Trophoblast cell (in vitro differentiated cells and primary cell): Measurements from ENCODE around the gene RNU11. TPM values are rescaled to one million over a fixed set of nuclear protein-coding genes. Genes with fewer than 3 reads are reported as not detected.

Experiments
- DNase-seq, 2 donors: peaks; one replicate each; pipeline ENCODE4 v3.0.0-alpha.2; 2016
- H2AFZ ChIP-seq: 2 replicates; pipeline ENCODE4 v1.6.1; 2013; ENCODE audit warnings: low read length, moderate library complexity, mild to moderate bottlenecking; ENCODE audit not compliant: insufficient read depth, poor library complexity
- H2AK5ac ChIP-seq: 2 replicates; pipeline ENCODE4 v1.6.1; 2013; ENCODE audit warnings: mild to moderate bottlenecking, low read length
- H2BK120ac ChIP-seq: 2 replicates; pipeline ENCODE4 v1.6.1; 2013; ENCODE audit warnings: low read length, mild to moderate bottlenecking, moderate library complexity; ENCODE audit not compliant: insufficient read depth, poor library complexity
- H2BK12ac ChIP-seq: 2 replicates; pipeline ENCODE4 v1.6.1; 2013; ENCODE audit warnings: mild to moderate bottlenecking, low read length, moderate library complexity
- H2BK5ac ChIP-seq: 2 replicates; pipeline ENCODE4 v1.6.1; 2013; ENCODE audit warnings: low read length, low read depth, moderate library complexity, mild to moderate bottlenecking; ENCODE audit not compliant: poor library complexity
- H3K14ac ChIP-seq: 2 replicates; pipeline ENCODE4 v1.6.1; 2013; ENCODE audit warnings: mild to moderate bottlenecking, low read length
- H3K18ac ChIP-seq: 2 replicates; pipeline ENCODE4 v1.6.1; 2013; ENCODE audit warnings: mild to moderate bottlenecking, low read length
- H3K23ac ChIP-seq: 2 replicates; pipeline ENCODE4 v1.6.1; 2013; ENCODE audit warnings: low read length
- H3K27ac ChIP-seq: 2 replicates; pipeline ENCODE4 v1.5.1; 2013; ENCODE audit warnings: low read depth, mild to moderate bottlenecking, inconsistent platforms, low read length, moderate library complexity
- H3K27me3 ChIP-seq: 2 replicates; pipeline ENCODE4 v1.6.1; 2013; ENCODE audit warnings: inconsistent platforms, mild to moderate bottlenecking, low read length, moderate library complexity; ENCODE audit not compliant: insufficient read depth
- H3K36me3 ChIP-seq, 2 experiments: 1 replicate in 1 of 2; 2 replicates in 1 of 2; pipeline ENCODE4 v1.6.1; 2013; ENCODE audit warnings: low read length in 2 of 2, mild to moderate bottlenecking in 2 of 2, moderate library complexity in 1 of 2; ENCODE audit not compliant: insufficient read depth in 2 of 2, control insufficient read depth in 1 of 2
- H3K4ac ChIP-seq: 2 replicates; pipeline ENCODE4 v1.6.1; 2013; ENCODE audit warnings: low read depth, mild to moderate bottlenecking, low read length, moderate library complexity
- H3K4me1 ChIP-seq, 2 experiments: 1 replicate in 1 of 2; 2 replicates in 1 of 2; pipeline ENCODE4 v1.6.1; 2013; ENCODE audit warnings: low read length in 2 of 2, mild to moderate bottlenecking in 2 of 2, moderate library complexity in 1 of 2; ENCODE audit not compliant: insufficient read depth in 2 of 2, control insufficient read depth in 1 of 2
- H3K4me2 ChIP-seq: 2 replicates; pipeline ENCODE4 v1.6.1; 2013; ENCODE audit warnings: inconsistent platforms, mild to moderate bottlenecking, low read length, moderate library complexity
- H3K4me3 ChIP-seq: 2 replicates; pipeline ENCODE4 v1.5.1; 2013; ENCODE audit warnings: mild to moderate bottlenecking, low read depth, low read length, inconsistent platforms
- H3K79me1 ChIP-seq: one replicate; pipeline ENCODE4 v1.6.1; 2013; ENCODE audit warnings: low read length
- H3K79me2 ChIP-seq: 2 replicates; pipeline ENCODE4 v1.6.1; 2013; ENCODE audit warnings: low read length, mild to moderate bottlenecking; ENCODE audit not compliant: control insufficient read depth, insufficient read depth, poor library complexity
- H3K9ac ChIP-seq: 2 replicates; pipeline ENCODE4 v1.6.1; 2013; ENCODE audit warnings: mild to moderate bottlenecking, low read length
- H3K9me3 ChIP-seq: 2 replicates; pipeline ENCODE4 v1.6.1; 2013; ENCODE audit warnings: low read depth, mild to moderate bottlenecking, control low read depth, inconsistent platforms, low read length; ENCODE audit not compliant: insufficient read depth
- H4K12ac ChIP-seq: 2 replicates; pipeline ENCODE4 v1.6.1; 2013; ENCODE audit warnings: low read depth, mild to moderate bottlenecking, low read length, moderate library complexity
- H4K8ac ChIP-seq: 2 replicates; pipeline ENCODE4 v1.6.1; 2013; ENCODE audit warnings: low read depth, mild to moderate bottlenecking, low read length, moderate library complexity
- H4K91ac ChIP-seq: one replicate; pipeline ENCODE4 v1.6.1; 2013; ENCODE audit warnings: low read depth, mild to moderate bottlenecking, low read length, moderate library complexity
- WGBS: extraction: QIAGEN DNeasy Blood & Tissue Kit; methylation state at CpG from one replicate; pipeline ENCODE4 v1.1.7; 2013; ENCODE audit warnings: missing lambda C conversion rate; ENCODE audit not compliant: insufficient read length, insufficient coverage; ENCODE audit errors: extremely low coverage; 5-methylcytosine and 5-hydroxymethylcytosine counted together
- polyA plus RNA-seq: library from polyadenylated mRNA; stranded (reverse); fragments of 200-250 nt; gene quantifications from 2 replicates; pipeline ENCODE4 v1.2.3, GENCODE V29; 2013

Gene RNU11
- polyA plus RNA-seq, result not detected in 2 replicates

GRCh38 chr1:28648474-28649198 lies at the start of gene RNU11:
TSS of gene RNU11 (plus strand) at chr1:28648600.
- Histone ChIP-seq H2AFZ (peak within 1 kb of the TSS; percentile 93), H3K79me2 (no peaks in the 10 kb centered on the region), H3K4ac (peak within 1 kb of the TSS; percentile 93), H3K4me1 (peaks cover 3 to 4% of the 10 kb centered on the region in 2 experiments), H2BK120ac (peak within 1 kb of the TSS; percentile 56), H3K23ac (no peak within 1 kb of the TSS), H3K4me3 (peak within 1 kb of the TSS; percentile 49), H3K79me1 (peaks cover 4% of the 10 kb centered on the region), H3K36me3 (no peaks in the 10 kb centered on the region), H3K27me3 (no peaks in the 10 kb centered on the region), H3K27ac (peak within 1 kb of the TSS; percentile 90), H3K14ac (peak within 1 kb of the TSS; percentile 81), H4K8ac (peak within 1 kb of the TSS; percentile 89), H2BK12ac (peak within 1 kb of the TSS; percentile 76), H2BK5ac (peak within 1 kb of the TSS; percentile 83), H3K9ac (peak within 1 kb of the TSS; percentile 85), H2AK5ac (no peak within 1 kb of the TSS), H3K4me2 (peak within 1 kb of the TSS; percentile 87), H3K9me3 (no peaks in the 10 kb centered on the region), H3K18ac (peak within 1 kb of the TSS; percentile 83), H4K91ac (peak within 1 kb of the TSS; percentile 85), H4K12ac (peak within 1 kb of the TSS; percentile 89)
- no CpG with 5 or more reads among the region's 28 CpGs for WGBS
- DNase-seq, result peak; percentile 94 to 99

DNA sequence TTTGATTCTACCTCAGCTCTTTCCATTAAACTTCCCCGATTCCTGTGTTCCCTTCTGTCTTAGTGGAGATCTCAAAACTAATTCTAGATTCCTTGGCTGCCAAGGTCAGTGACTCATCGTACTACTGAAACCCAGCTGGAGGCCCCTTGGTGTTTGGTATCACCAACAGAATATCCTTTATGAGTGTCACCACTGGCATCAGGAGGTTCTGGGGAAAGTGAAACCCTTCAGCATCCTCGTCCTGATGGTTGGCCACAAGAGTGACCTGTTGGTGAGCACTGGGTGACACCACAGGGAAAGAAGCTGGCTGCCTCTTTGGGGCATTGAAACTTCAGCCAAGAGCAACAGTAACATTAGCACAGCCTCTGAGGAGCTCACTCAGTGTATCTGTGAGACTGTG lies 46.7 kb upstream of the RNU11 start:
- H3K79me2 ChIP-seq, result no peaks in the 10 kb centered on the region
- WGBS, result no CpG with 5 or more reads among the region's 3 CpGs
- no peak overlapping the region for H3K9ac ChIP-seq
- H4K91ac ChIP-seq, result no peak overlapping the region
- no peak overlapping the region for H3K18ac ChIP-seq
- H2AFZ ChIP-seq, result no peak overlapping the region
- no peak overlapping the region for H3K4ac ChIP-seq
- no peak overlapping the region for H3K4me3 ChIP-seq
- no peak overlapping the region for H4K8ac ChIP-seq
- H3K79me1 ChIP-seq, result peaks cover 7% of the 10 kb centered on the region
- H3K14ac ChIP-seq, result no peak overlapping the region
- no peaks in the 10 kb centered on the region for H3K9me3 ChIP-seq
- DNase-seq, result peak; percentile 22 to 53
- no peaks in the 10 kb centered on the region for H3K27me3 ChIP-seq
- H2BK12ac ChIP-seq, result peak overlapping the region; percentile 25
- no peak overlapping the region for H2BK5ac ChIP-seq
- no peak overlapping the region for H3K27ac ChIP-seq
- H2AK5ac ChIP-seq, result no peak overlapping the region
- peak overlapping the region; percentile 24 for H2BK120ac ChIP-seq
- H3K4me2 ChIP-seq, result no peak overlapping the region
- H3K4me1 ChIP-seq, result peaks cover 27 to 28% of the 10 kb centered on the region in 2 experiments
- H4K12ac ChIP-seq, result no peak overlapping the region
- H3K36me3 ChIP-seq, result peaks cover 9 to 10% of the 10 kb centered on the region in 2 experiments
- no peak overlapping the region for H3K23ac ChIP-seq

DNA sequence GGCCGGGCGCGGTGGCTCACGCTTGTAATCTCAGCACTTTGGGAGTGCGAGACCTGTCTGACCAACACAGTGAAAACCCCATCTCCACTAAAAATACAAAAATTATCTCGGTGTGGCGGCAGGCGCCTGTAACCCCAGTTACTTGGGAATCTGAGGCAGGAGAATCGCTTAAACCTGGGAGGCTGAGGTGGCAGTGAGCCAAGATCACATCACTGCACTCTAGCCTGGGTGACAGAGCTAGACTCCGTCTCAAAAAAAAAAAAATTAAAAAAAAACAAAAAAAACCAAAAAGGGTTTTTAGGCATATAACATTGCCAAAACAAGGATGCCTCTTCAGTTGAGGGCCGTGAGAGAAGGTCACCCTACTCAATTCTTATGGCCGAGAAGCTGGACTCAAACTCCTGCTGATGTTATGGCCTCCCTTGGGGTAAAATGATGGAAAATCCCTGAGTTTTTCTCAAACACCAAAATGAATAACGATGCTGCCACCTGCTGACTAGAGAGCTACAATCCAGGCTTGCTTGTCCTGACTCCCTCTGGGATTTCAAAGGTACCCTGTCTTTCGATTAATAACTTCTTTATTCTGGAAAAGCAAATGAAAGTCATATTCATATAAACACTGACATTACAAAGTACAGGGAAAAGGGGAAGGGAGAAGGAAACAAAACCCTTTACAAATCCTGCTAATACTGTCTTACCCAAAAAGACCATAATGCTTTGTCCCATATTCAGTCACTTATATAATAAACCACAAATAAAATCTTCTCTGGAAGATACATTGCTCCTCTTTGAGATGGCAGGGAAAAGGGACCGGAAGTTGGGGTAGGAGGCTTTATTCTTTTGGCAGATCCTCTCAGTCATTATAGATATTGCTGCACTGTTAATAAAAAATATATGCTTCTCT lies 45.6 kb upstream of the RNU11 start:
- peak; percentile 62 to 93 for DNase-seq
- peaks cover 13% of the 10 kb centered on the region in 2 experiments for H3K36me3 ChIP-seq
- no peaks in the 10 kb centered on the region for H3K79me2 ChIP-seq
- H3K14ac ChIP-seq, result no peak overlapping the region
- peak overlapping the region; percentile 23 for H4K91ac ChIP-seq
- no peak overlapping the region for H2AK5ac ChIP-seq
- H3K4me2 ChIP-seq, result no peak overlapping the region
- no peaks in the 10 kb centered on the region for H3K9me3 ChIP-seq
- WGBS, result no CpG with 5 or more reads among the region's 15 CpGs
- peaks cover 7% of the 10 kb centered on the region for H3K79me1 ChIP-seq
- no peak overlapping the region for H3K18ac ChIP-seq
- H2AFZ ChIP-seq, result no peak overlapping the region
- no peak overlapping the region for H3K4me3 ChIP-seq
- no peaks in the 10 kb centered on the region for H3K27me3 ChIP-seq
- no peak overlapping the region for H4K12ac ChIP-seq
- no peak overlapping the region for H4K8ac ChIP-seq
- H3K4ac ChIP-seq, result no peak overlapping the region
- peak overlapping the region; percentile 61 for H2BK120ac ChIP-seq
- no peak overlapping the region for H2BK5ac ChIP-seq
- H3K23ac ChIP-seq, result no peak overlapping the region
- no peak overlapping the region for H3K9ac ChIP-seq
- peak overlapping the region; percentile 62 for H2BK12ac ChIP-seq
- peaks cover 27 to 28% of the 10 kb centered on the region in 2 experiments for H3K4me1 ChIP-seq
- no peak overlapping the region for H3K27ac ChIP-seq

- DNase-seq, result no peak
- no peaks in the 10 kb centered on the region for H3K27me3 ChIP-seq
- peak overlapping the region; percentile 18 for H2BK5ac ChIP-seq
- H2AK5ac ChIP-seq, result no peak overlapping the region
- peaks cover 14 to 15% of the 10 kb centered on the region in 2 experiments for H3K36me3 ChIP-seq
- H4K8ac ChIP-seq, result no peak overlapping the region
- peaks cover 20 to 24% of the 10 kb centered on the region in 2 experiments for H3K4me1 ChIP-seq
- H3K18ac ChIP-seq, result no peak overlapping the region
- H2AFZ ChIP-seq, result no peak overlapping the region
- H4K12ac ChIP-seq, result no peak overlapping the region
- no peaks in the 10 kb centered on the region for H3K79me2 ChIP-seq
- no peak overlapping the region for H3K4me3 ChIP-seq
- H3K79me1 ChIP-seq, result peaks cover 7% of the 10 kb centered on the region
- H3K14ac ChIP-seq, result no peak overlapping the region
- no peak overlapping the region for H3K4ac ChIP-seq
- H3K27ac ChIP-seq, result peak overlapping the region; percentile 31
- no peak overlapping the region for H3K4me2 ChIP-seq
- no peak overlapping the region for H3K23ac ChIP-seq
- no peaks in the 10 kb centered on the region for H3K9me3 ChIP-seq
- peak overlapping the region; percentile 29 for H2BK12ac ChIP-seq
- no peak overlapping the region for H3K9ac ChIP-seq
- peak overlapping the region; percentile 4 for H4K91ac ChIP-seq
- H2BK120ac ChIP-seq, result peak overlapping the region; percentile 52
- no CpG with 5 or more reads among the region's 5 CpGs for WGBS
Measured at GRCh38 chr1:28604411-28604810, 44.0 kb upstream of the RNU11 start.
